ENCODE results near the gene COL5A2.

DNA sequence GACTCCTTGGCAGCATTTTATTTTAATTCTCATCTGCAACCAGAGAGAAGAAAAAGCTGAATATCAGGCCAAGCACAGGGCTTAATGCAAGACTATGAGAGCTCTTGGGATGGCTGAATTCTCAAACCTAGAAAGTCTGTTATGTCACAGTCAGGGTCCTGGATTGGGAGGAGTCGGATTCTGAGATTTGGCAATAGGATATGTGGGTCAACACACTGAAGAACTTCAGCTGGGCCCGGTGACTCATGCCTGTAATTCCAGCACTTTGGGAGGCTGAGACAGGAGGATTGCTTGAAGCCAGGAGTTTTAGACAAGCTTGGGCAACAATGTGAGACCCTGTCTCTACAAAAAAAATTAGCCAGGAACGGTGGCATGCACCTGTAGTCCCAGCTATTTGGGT is 103.0 kb downstream of the COL5A2 start:
- TF ChIP-seq CTCF (conservative IDR thresholded peaks at IDR 0.05 in 1 of 2, IDR thresholded peaks at IDR 0.05 in 1 of 2; ENCODE audit: extremely low read depth in 1 of 2, insufficient read depth in 1 of 2, low read depth in 1 of 2, low read length in 2 of 2) (no peak), EZH2 (IDR thresholded peaks at IDR 0.05; ENCODE audit: borderline replicate concordance, low read length) (no peak)
